ENCODE results near the gene RAB18. TPM values are rescaled to one million over a fixed set of nuclear protein-coding genes. Genes with fewer than 3 reads are reported as not detected.
"Not testable (repeated sequence)": the region's sequence is repeated elsewhere in the genome, so short reads cannot be mapped to it uniquely, and the experiment has no call there.

RAB18 gene
- total RNA-seq, 4 donors from 2014 or later = 39.9 to 102 (median 66.4) TPM

DNA sequence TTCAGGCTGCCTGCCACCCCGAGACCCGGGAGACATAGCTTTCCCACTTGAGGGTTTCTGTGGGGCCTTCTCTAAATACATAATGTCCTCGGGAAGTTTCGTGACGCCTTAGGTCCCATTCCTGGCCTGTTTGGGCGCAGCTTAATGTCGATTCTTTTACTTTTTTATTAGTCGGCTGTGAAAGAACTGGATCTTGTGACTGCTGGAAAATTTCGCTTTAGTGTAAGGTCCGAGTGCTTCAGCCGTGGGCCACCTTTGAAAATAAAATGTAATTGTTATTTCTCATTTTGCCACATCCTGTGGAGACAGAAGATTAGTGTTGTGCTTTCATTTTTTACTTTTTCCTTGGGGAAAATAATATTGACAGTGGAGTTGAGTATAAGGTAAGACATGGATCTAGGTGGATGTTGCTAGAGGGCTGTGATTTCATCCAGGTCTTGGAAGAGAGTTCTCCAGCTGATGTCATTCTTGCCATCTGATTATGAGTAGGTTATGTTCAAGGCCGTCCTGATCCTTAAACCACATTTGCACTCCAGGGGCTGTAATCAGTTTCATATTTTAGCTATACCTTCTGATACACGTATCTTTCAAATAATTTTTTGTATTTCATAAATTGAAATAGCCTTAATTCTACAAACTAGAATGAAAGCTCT, 830 bp downstream of the RAB18 start:
- DNase-seq (ENCODE audit: low spot score in 2 of 2) = no peak
- H3K4me3 ChIP-seq (ENCODE audit: low read depth, poor library complexity, severe bottlenecking) = peak overlapping the region; percentile 90
- 1 to 2% methylated on average over 13 of the region's 13 CpGs for whole genome bisulfite sequencing, 2 donors
- TF ChIP-seq, protein P1, sequence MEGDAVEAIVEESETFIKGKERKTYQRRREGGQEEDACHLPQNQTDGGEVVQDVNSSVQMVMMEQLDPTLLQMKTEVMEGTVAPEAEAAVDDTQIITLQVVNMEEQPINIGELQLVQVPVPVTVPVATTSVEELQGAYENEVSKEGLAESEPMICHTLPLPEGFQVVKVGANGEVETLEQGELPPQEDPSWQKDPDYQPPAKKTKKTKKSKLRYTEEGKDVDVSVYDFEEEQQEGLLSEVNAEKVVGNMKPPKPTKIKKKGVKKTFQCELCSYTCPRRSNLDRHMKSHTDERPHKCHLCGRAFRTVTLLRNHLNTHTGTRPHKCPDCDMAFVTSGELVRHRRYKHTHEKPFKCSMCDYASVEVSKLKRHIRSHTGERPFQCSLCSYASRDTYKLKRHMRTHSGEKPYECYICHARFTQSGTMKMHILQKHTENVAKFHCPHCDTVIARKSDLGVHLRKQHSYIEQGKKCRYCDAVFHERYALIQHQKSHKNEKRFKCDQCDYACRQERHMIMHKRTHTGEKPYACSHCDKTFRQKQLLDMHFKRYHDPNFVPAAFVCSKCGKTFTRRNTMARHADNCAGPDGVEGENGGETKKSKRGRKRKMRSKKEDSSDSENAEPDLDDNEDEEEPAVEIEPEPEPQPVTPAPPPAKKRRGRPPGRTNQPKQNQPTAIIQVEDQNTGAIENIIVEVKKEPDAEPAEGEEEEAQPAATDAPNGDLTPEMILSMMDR (IDR thresholded peaks at IDR 0.05) = no peak
- no peak for TF ChIP-seq POLR2A (IDR thresholded peaks at IDR 0.05)
- intact Hi-C loops (cut with DNase I; ENCODE audit: low total_unique reads) = no loop called here

DNA sequence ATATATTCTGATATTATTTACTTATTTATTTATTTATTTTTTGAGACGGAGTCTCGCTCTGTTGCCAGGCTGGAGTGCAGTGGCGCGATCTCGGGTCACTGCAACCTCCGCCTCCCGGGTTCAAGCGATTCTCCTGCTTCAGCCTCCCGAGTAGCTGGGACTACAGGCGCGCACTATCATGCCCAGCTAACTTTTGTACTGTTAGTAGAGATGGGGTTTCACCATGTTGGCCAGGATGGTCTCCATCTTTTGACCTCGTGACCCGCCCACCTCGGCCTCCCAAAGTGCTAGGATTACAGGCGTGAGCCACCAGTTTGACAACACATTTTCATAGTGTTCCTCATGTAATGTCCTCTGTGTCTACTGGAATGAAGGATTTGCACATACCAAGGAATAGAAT, 1.4 kb downstream of the RAB18 start:
- intact Hi-C loops (cut with DNase I; ENCODE audit: low total_unique reads); DNase-seq (ENCODE audit: low spot score in 2 of 2); H3K4me3 ChIP-seq (ENCODE audit: low read depth, poor library complexity, severe bottlenecking): not testable (repeated sequence)
- 89 to 90% methylated on average over 15 of the region's 15 CpGs for WGBS, 2 donors

GRCh38 chr10:27506280-27506679, 2.2 kb downstream of the RAB18 start:
- DNase-seq (ENCODE audit: low spot score in 2 of 2) = no peak
- 72 to 73% methylated on average over 4 of the region's 4 CpGs for WGBS, 2 donors
- no peak overlapping the region for H3K4me3 ChIP-seq (ENCODE audit: low read depth, poor library complexity, severe bottlenecking)
- intact Hi-C loops (cut with DNase I; ENCODE audit: low total_unique reads) = no loop called here
- TF ChIP-seq, protein P1 (IDR thresholded peaks at IDR 0.05) = no peak
- TF ChIP-seq POLR2A (IDR thresholded peaks at IDR 0.05) = no peak

- intact Hi-C loops (cut with DNase I; ENCODE audit: low total_unique reads) = no loop called here
- 93% methylated on average over 2 of the region's 2 CpGs for WGBS, 2 donors
- no peak overlapping the region for H3K4me3 ChIP-seq (ENCODE audit: low read depth, poor library complexity, severe bottlenecking)
- DNase-seq (ENCODE audit: low spot score in 2 of 2) = no peak
- TF ChIP-seq POLR2A (IDR thresholded peaks at IDR 0.05) = no peak
- TF ChIP-seq, protein P1 (IDR thresholded peaks at IDR 0.05) = no peak
Observed at GRCh38 chr10:27512548-27512947, 8.4 kb downstream of the RAB18 start.

DNA sequence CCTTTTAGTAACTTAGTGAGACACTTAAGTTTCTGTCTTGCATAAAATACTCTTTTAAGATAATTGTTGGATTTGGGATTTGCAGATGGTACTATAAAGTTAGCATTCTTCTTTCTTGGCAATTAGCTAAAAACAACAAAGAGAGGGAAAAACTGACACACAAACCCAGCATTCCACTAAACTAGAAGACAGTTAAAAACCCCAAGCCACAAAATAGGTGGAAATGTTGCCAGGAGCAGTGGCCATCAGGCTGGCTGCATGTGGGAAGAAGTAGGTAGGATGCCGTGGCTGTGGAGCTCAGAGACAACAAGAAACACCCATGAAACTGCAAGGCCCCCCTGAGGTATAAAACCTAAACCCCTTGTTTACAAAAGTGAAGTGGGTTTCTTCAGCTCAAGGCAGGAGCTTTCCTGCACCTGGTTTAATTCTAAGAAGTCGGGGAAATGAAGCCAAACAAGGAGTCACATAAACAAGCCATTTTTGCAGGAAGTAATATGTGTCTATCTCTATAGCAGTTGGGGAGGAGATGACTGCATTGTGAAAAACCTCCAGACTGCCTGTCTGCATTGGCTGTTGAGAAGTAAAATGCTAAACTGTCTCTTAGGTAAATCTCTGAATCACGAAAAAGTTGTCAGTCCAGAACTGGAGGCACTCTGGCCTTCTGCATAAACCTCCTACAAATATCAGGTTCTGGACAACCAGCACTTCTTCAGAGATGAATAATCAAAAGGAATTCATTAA, 9.5 kb downstream of the RAB18 start:
- no peak for DNase-seq (ENCODE audit: low spot score in 2 of 2)
- intact Hi-C loops (cut with DNase I; ENCODE audit: low total_unique reads) = no loop called here
- no peak overlapping the region for H3K4me3 ChIP-seq (ENCODE audit: low read depth, poor library complexity, severe bottlenecking)
- 59 to 65% methylated on average over 3 of the region's 3 CpGs for WGBS, 2 donors
- TF ChIP-seq POLR2A (IDR thresholded peaks at IDR 0.05) = no peak
- TF ChIP-seq, protein P1 (IDR thresholded peaks at IDR 0.05) = no peak

DNA sequence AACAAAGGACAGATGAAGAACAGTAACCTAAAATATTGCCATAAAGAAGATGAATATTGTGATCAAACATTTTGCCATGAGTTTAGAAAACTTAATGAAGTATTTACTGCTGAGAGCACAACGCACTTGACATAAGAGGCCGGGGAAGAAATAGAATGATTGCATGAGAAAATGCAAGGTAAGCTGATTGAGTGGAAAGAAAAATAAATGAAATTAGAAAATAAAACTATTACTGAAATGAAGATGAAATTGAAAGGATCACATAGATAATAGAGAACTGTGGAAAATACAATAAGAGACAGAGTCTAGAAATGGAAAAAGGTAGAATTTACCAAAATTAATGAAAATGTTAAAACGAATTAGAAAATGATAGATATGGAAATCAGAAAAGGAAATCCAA, 10.1 kb downstream of the RAB18 start:
- 90 to 91% methylated on average over 3 of the region's 3 CpGs for WGBS, 2 donors

More for the DNA sequence above, 10.1 kb downstream of the RAB18 start:
- TF ChIP-seq POLR2A (IDR thresholded peaks at IDR 0.05) = no peak
- TF ChIP-seq, protein P1 (IDR thresholded peaks at IDR 0.05) = no peak
- H3K4me3 ChIP-seq (ENCODE audit: low read depth, poor library complexity, severe bottlenecking) = no peak overlapping the region
- intact Hi-C loops (cut with DNase I; ENCODE audit: low total_unique reads) = no loop called here
- DNase-seq (ENCODE audit: low spot score in 2 of 2) = no peak

All from lower leg skin (tissue), 4 donors.